GM23338 (cell line): ENCODE results near the gene CIAO3. TPM values are rescaled to one million over a fixed set of nuclear protein-coding genes. Genes with fewer than 3 reads are reported as not detected.

Source experiments
- ATAC-seq: fragments of 200-7000 bp; cut with Tn5 transposase; 3 replicates; pipeline ENCODE4 v1.9.1; 2020
- DNase-seq: peaks from one replicate; pipeline ENCODE4 v3.0.0-alpha.2; 2015; ENCODE audit warnings: low spot score
- H2AFZ ChIP-seq: fragments of 200-600 bp; sonication (generic); 2 replicates; pipeline ENCODE4 v1.8.0; 2016; ENCODE audit warnings: antibody characterized with exemption, mild to moderate bottlenecking, moderate library complexity
- H3F3A ChIP-seq: fragments of 200-600 bp; sonication (generic); replicated peaks from 2 replicates; pipeline ENCODE4 v1.8.0; 2017; ENCODE audit warnings: antibody characterized with exemption, mixed run types, low read depth
- H3K27ac ChIP-seq: fragments of 200-600 bp; sonication (generic); 2 replicates; pipeline ENCODE4 v1.6.1; 2016; ENCODE audit warnings: low read depth
- H3K27me3 ChIP-seq: fragments of 200-600 bp; sonication (generic); 2 replicates; pipeline ENCODE4 v1.8.0; 2016; ENCODE audit warnings: mild to moderate bottlenecking, mixed run types, moderate library complexity; ENCODE audit not compliant: insufficient read depth
- H3K36me3 ChIP-seq: fragments of 200-600 bp; sonication (generic); 2 replicates; pipeline ENCODE4 v1.8.0; 2016; ENCODE audit warnings: mild to moderate bottlenecking; ENCODE audit not compliant: insufficient read depth
- H3K4me1 ChIP-seq: fragments of 200-600 bp; sonication (generic); 2 replicates; pipeline ENCODE4 v1.8.0; 2016; ENCODE audit warnings: mild to moderate bottlenecking, moderate library complexity; ENCODE audit not compliant: insufficient read depth
- H3K4me2 ChIP-seq: fragments of 200-600 bp; sonication (generic); 2 replicates; pipeline ENCODE4 v1.7.1; 2017; ENCODE audit warnings: mixed run types
- H3K4me3 ChIP-seq: fragments of 200-600 bp; sonication (generic); 2 replicates; pipeline ENCODE4 v1.6.1; 2016; ENCODE audit warnings: mixed run types
- H3K79me2 ChIP-seq: fragments of 200-600 bp; sonication (generic); replicated peaks from 2 replicates; pipeline ENCODE4 v1.8.0; 2017; ENCODE audit warnings: mild to moderate bottlenecking; ENCODE audit not compliant: insufficient read depth
- H3K9me2 ChIP-seq: fragments of 200-600 bp; sonication (generic); 2 replicates; pipeline ENCODE4 v1.8.0; 2017; ENCODE audit not compliant: insufficient read depth
- H4K20me1 ChIP-seq: fragments of 200-600 bp; sonication (generic); replicated peaks from 2 replicates; pipeline ENCODE4 v1.8.0; 2017; ENCODE audit warnings: mild to moderate bottlenecking; ENCODE audit not compliant: insufficient read depth
- H3K27ac Mint-ChIP-seq: 2 replicates; pipeline ENCODE4 v1.8.0; 2020; ENCODE audit warnings: inconsistent platforms, mild to moderate bottlenecking, moderate library complexity, mixed read lengths
- H3K27me3 Mint-ChIP-seq: 3 replicates; pipeline ENCODE4 v1.8.0; 2022; ENCODE audit warnings: low read depth, mild to moderate bottlenecking, moderate library complexity, mixed read lengths, inconsistent platforms; ENCODE audit not compliant: insufficient read depth, poor library complexity
- H3K36me3 Mint-ChIP-seq: 3 replicates; pipeline ENCODE4 v1.8.0; 2021; ENCODE audit warnings: low read depth, mild to moderate bottlenecking, inconsistent platforms, moderate library complexity, mixed read lengths
- H3K4me1 Mint-ChIP-seq: 3 replicates; pipeline ENCODE4 v1.8.0; 2020; ENCODE audit warnings: mild to moderate bottlenecking, inconsistent platforms, mixed read lengths
- H3K4me3 Mint-ChIP-seq: 3 replicates; pipeline ENCODE4 v1.8.0; 2021; ENCODE audit warnings: moderate library complexity, mild to moderate bottlenecking, inconsistent platforms, mixed read lengths
- H3K9me3 Mint-ChIP-seq: 3 replicates; pipeline ENCODE4 v1.8.0; 2020; ENCODE audit warnings: moderate library complexity, mild to moderate bottlenecking, inconsistent platforms, mixed read lengths
- CREB1 ChIP-seq: fragments of 250-450 bp; sonication (Bioruptor Pico); IDR thresholded peaks from 2 replicates; pipeline ENCODE4 v1.5.0; 2020; ENCODE audit warnings: low read depth, mild to moderate bottlenecking, moderate library complexity
- CTCF ChIP-seq, 2 experiments: fragments of 200-600 bp in 1 of 2; sonication (generic) in 1 of 2; conservative IDR thresholded peaks; 2 replicates each; pipeline versions ENCODE4 v1.5.1 to v1.6.1; 2016 to 2017; ENCODE audit warnings: antibody characterized with exemption in 2 of 2, low read depth in 2 of 2, mild to moderate bottlenecking in 2 of 2, moderate library complexity in 1 of 2
- ETS1 ChIP-seq: IDR thresholded peaks from 2 replicates; pipeline ENCODE4 v1.6.1; 2016; ENCODE audit warnings: antibody characterized with exemption
- EZH2phosphoT487 ChIP-seq: fragments of 200-600 bp; sonication (generic); IDR thresholded peaks from one replicate; pipeline ENCODE4 v1.8.1; 2018; ENCODE audit warnings: antibody characterized with exemption; ENCODE audit not compliant: unreplicated experiment
- NANOG ChIP-seq: IDR thresholded peaks from 2 replicates; pipeline ENCODE4 v1.6.1; 2016; ENCODE audit warnings: antibody characterized with exemption, borderline replicate concordance
- POLR2AphosphoS5 ChIP-seq: IDR thresholded peaks from 2 replicates; pipeline ENCODE4 v1.6.1; 2016; ENCODE audit warnings: antibody characterized with exemption, low read depth
- REST ChIP-seq: IDR thresholded peaks from one replicate; pipeline ENCODE4 v1.6.1; 2018; ENCODE audit warnings: antibody characterized with exemption; ENCODE audit not compliant: unreplicated experiment
- STAT1 ChIP-seq: IDR thresholded peaks from one replicate; pipeline ENCODE4 v1.6.1; 2016; ENCODE audit warnings: antibody characterized with exemption; ENCODE audit not compliant: unreplicated experiment
- ZNF114 ChIP-seq: fragments of 250-450 bp; sonication (Bioruptor Pico); IDR thresholded peaks from 2 replicates; pipeline ENCODE4 v1.5.0; 2020; ENCODE audit warnings: mild to moderate bottlenecking, moderate library complexity
- ZNF462 ChIP-seq: fragments of 250-450 bp; sonication (Bioruptor Pico); IDR thresholded peaks from 2 replicates; pipeline ENCODE4 v1.5.0; 2020; ENCODE audit warnings: mild to moderate bottlenecking, moderate library complexity
- polyA plus RNA-seq: library from polyadenylated mRNA; unstranded; fragments of >200 nt; fragmentation: Nextera tagmentation; extraction: Ambion mirVana; gene quantifications from 2 replicates; pipeline ENCODE4 v1.2.1, GENCODE V29; 2016
- total RNA-seq: library from RNA; depleted of rRNA; stranded (reverse); fragments of >200 nt; shearing (Covaris generic); gene quantifications from 2 replicates; pipeline ENCODE4 v1.2.3, GENCODE V29; 2014

Gene CIAO3
- total and polyA plus RNA-seq, 2 experiments from 2014 or later, result 13.0 to 42.3 TPM

DNA sequence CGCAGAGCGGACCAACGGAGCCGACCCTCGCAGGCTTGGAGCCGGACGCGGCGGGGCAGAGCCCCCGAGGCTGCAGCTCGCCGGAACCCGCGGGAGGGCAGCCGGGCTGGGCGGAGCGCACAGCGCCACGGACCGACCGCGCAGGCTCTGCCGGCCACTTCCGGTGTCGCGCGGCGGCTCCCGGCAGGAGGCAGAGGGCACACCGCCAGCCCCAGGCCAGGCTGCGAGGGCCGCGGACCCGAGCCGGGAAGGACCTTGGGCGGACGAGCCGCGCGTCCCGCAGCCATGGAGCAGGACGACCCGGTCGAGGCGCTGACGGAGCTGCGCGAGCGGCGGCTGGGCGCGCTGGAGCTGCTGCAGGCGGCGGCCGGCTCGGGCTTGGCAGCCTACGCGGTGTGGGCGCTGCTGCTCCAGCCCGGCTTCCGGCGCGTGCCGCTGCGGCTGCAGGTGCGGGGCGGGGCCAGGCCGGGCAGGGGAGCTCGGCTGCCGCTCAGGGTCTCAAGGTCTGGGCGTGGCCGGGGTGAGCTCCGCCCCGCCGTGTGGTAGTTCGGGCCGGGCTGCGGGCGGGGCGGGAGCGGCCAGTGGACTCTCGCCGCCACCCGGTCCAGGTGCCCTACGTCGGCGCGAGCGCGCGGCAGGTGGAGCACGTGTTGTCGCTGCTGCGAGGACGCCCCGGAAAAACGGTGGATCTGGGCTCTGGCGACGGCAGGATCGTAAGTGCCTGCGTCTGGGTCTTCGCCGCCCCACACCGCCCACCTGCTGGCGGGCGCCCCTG is 19.6 kb downstream of the CIAO3 start, which contains the start of gene ANTKMT:
TSS of gene ANTKMT (plus strand) at position 157 of the 775 bp plus-strand sequence. CDS start at position 286, 129 bp downstream.
- DNase-seq (peak; percentile 97), ATAC-seq (peak; percentile 74)
- Mint-ChIP-seq H3K4me3 (peak within 1 kb of the TSS; percentile 83), H3K36me3 (no peaks in the 10 kb centered on the region), H3K27ac (peak within 1 kb of the TSS; percentile 72), H3K4me1 (peaks cover 13% of the 10 kb centered on the region; the same call in 2 of the 3 replicates), H3K9me3 (no peaks in the 10 kb centered on the region), H3K27me3 (peaks cover 26% of the 10 kb centered on the region)
- Histone ChIP-seq H3K36me3 (no peaks in the 10 kb centered on the region), H3F3A (peaks cover 7% of the 10 kb centered on the region), H3K27me3 (peaks cover 25% of the 10 kb centered on the region), H3K27ac (0 out of 2 replicates have a peak within 1 kb of the TSS, but pooled peaks have one; percentile 74), H2AFZ (0 out of 2 replicates have a peak within 1 kb of the TSS, but pooled peaks have one; percentile 32), H3K4me1 (peaks cover 11% of the 10 kb centered on the region; the same call in 1 of the 2 replicates), H4K20me1 (no peaks in the 10 kb centered on the region), H3K79me2 (no peaks in the 10 kb centered on the region), H3K4me3 (peak within 1 kb of the TSS; percentile 82), H3K4me2 (peak within 1 kb of the TSS; percentile 97), H3K9me2 (no peaks in the 10 kb centered on the region)
- peak; percentile 69 for TF ChIP-seq CREB1 (CRISPR knock-in tag)
- TF ChIP-seq EZH2phosphoT487, result no peak
- no peak for TF ChIP-seq STAT1
- no peak for TF ChIP-seq ZNF462 (CRISPR knock-in tag)
- peak; percentile 70 for TF ChIP-seq POLR2AphosphoS5
- TF ChIP-seq ETS1, result peak; percentile 7; the same call in 1 of the 2 replicates
- TF ChIP-seq CTCF (conservative IDR thresholded peaks at IDR 0.05; ENCODE audit: low read depth in 2 of 2), result no peak
- no peak for TF ChIP-seq REST
- no peak for TF ChIP-seq NANOG
- no peak for TF ChIP-seq ZNF114 (CRISPR knock-in tag)
